Gastrocnemius medialis (tissue), 4 donors: ENCODE data around the gene CNTN4. TPM values are rescaled to one million over a fixed set of nuclear protein-coding genes. Genes with fewer than 3 reads are reported as not detected.

Experiments
- ATAC-seq, 2 donors: fragments of 150-250 bp; one replicate each; pipeline ENCODE4 v1.9.1; 2016
- DNase-seq, 2 donors: peaks; one replicate each; pipeline ENCODE4 v3.0.0-alpha.2; 2019
- H3K27ac ChIP-seq, 4 donors: fragments of 200-600 bp; sonication (generic); 1 replicate in 1 of 4; 2 replicates in 3 of 4; pipeline ENCODE4 v1.5.1; 2016 to 2018; ENCODE audit warnings: mild to moderate bottlenecking in 2 of 4, moderate library complexity in 1 of 4
- H3K27me3 ChIP-seq, 3 donors: fragments of 200-600 bp; sonication (generic) in 2 of 3; 1 replicate in 1 of 3; 2 replicates in 2 of 3; pipeline versions ENCODE4 v1.5.1 to v1.6.0; 2016 to 2019; ENCODE audit warnings: mild to moderate bottlenecking in 1 of 3, moderate library complexity in 1 of 3
- H3K36me3 ChIP-seq, 2 donors: fragments of 200-600 bp; sonication (generic) in 1 of 2; one replicate each; pipeline ENCODE4 v1.5.1; 2017 to 2018
- H3K4me1 ChIP-seq, 2 donors: fragments of 200-600 bp; sonication (generic) in 1 of 2; one replicate each; pipeline ENCODE4 v1.5.1; 2016 to 2017; ENCODE audit warnings: mild to moderate bottlenecking in 2 of 2
- H3K4me3 ChIP-seq, 4 donors: fragments of 200-600 bp; sonication (generic) in 3 of 4; 1 replicate in 1 of 4; 2 replicates in 3 of 4; pipeline ENCODE4 v1.5.1; 2016 to 2019; ENCODE audit warnings: mild to moderate bottlenecking in 2 of 4
- H3K9me3 ChIP-seq, 3 donors: fragments of 200-600 bp; sonication (generic) in 2 of 3; 1 replicate in 1 of 3; 2 replicates in 2 of 3; pipeline ENCODE4 v1.5.1; 2016 to 2019
- POLR2A ChIP-seq, 2 donors: fragments of 450-650 bp; IDR thresholded peaks; one replicate each; pipeline ENCODE4 v1.6.1; 2017; ENCODE audit warnings: antibody characterized with exemption in 2 of 2, mild to moderate bottlenecking in 2 of 2, moderate library complexity in 2 of 2
- in situ Hi-C, 4 donors: fragments of 200-750 bp; cut with MboI; loops; one replicate each; pipeline versions ENCODE4 v1.15.0 to v1.8.0; 2017; ENCODE audit warnings: low sequenced_read_pairs in 4 of 4
- intact Hi-C: fragments of 100-400 bp; cut with DNase I; formaldehyde crosslinking; loops from one replicate; pipeline ENCODE4 v1.15.1; 2023; ENCODE audit warnings: low total_unique reads
- total RNA-seq, 4 donors: library from RNA; depleted of rRNA; stranded (reverse); fragments of >200 nt; gene quantifications; one replicate each; pipeline versions ENCODE4 v1.1.0 to v1.2.3, GENCODE V29; 2016
- TF ChIP-seq, protein P1 (sequence below), 5 experiments: fragments of 450-650 bp in 3 of 5; fragments of 200-600 bp in 2 of 5; sonication (generic) in 2 of 5; IDR thresholded peaks in 4 of 5; conservative IDR thresholded peaks in 1 of 5; 1 replicate in 4 of 5; 2 replicates in 1 of 5; pipeline ENCODE4 v1.5.1; 2016 to 2019; ENCODE audit warnings: antibody characterized with exemption in 5 of 5, mild to moderate bottlenecking in 3 of 5, moderate library complexity in 3 of 5

Gene CNTN4
- total RNA-seq, 4 donors from 2014 or later: 0.51 to 1.9 (median 1.4) TPM

DNA sequence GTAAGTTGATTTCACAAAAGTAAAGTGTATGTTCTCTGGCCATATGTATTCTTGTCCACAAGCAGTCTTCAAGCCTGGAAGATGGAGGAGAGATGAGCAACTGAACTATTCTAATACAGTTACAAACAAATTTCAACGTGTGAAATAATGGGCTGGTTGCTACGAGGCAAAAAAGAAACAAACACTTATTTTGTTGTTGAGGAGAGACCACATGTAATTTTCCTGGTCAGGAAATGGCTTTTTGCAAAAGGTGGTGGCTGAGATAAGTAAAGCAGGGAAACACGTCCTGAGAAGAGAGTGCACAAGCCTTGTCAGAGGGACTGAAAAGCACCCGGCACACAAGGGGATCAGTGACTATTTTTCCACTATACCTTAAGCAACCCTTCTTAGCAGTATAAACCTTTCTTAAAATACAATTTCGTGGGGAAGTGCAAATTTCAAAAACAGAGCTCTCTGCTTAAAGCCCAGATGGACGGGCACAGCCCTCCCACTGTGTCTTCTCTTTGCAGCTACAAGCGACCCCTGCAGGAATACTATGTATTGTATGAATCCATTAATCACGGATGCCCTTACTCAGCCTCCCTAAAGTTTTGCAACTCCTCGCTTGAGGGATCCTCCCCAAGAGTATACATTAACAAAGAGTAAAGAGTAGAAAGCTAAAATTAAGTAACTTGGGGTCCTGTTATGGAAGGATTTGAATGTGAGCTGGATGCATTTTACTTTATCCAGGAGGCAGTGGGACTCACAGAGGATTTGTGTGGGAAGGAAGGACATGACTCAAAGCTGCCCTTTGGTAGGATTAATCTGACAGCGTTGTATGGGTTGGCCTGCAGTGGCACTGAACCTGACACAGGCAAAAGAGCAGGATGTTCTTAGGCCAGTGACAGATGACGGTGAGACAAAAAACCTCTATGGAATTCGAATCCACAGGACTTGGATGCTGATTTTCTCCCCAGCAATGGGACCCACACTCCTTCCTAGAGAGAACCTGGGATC is 757.8 kb downstream of the CNTN4 start:
- no peak overlapping the region for H3K27ac ChIP-seq
- H3K36me3 ChIP-seq: no peaks in the 10 kb centered on the region
- TF ChIP-seq, protein P1, sequence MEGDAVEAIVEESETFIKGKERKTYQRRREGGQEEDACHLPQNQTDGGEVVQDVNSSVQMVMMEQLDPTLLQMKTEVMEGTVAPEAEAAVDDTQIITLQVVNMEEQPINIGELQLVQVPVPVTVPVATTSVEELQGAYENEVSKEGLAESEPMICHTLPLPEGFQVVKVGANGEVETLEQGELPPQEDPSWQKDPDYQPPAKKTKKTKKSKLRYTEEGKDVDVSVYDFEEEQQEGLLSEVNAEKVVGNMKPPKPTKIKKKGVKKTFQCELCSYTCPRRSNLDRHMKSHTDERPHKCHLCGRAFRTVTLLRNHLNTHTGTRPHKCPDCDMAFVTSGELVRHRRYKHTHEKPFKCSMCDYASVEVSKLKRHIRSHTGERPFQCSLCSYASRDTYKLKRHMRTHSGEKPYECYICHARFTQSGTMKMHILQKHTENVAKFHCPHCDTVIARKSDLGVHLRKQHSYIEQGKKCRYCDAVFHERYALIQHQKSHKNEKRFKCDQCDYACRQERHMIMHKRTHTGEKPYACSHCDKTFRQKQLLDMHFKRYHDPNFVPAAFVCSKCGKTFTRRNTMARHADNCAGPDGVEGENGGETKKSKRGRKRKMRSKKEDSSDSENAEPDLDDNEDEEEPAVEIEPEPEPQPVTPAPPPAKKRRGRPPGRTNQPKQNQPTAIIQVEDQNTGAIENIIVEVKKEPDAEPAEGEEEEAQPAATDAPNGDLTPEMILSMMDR (IDR thresholded peaks at IDR 0.05 in 4 of 5, conservative IDR thresholded peaks at IDR 0.05 in 1 of 5): no peak
- no peak for TF ChIP-seq POLR2A (IDR thresholded peaks at IDR 0.05)
- H3K4me3 ChIP-seq: no peak overlapping the region
- DNase-seq (no peak), ATAC-seq (no peak)
- intact Hi-C loops (no loop called here), in situ Hi-C loops (no loop called here)
- no peaks in the 10 kb centered on the region for H3K4me1 ChIP-seq
- no peaks in the 10 kb centered on the region for H3K27me3 ChIP-seq
- H3K9me3 ChIP-seq: no peaks in the 10 kb centered on the region

DNA sequence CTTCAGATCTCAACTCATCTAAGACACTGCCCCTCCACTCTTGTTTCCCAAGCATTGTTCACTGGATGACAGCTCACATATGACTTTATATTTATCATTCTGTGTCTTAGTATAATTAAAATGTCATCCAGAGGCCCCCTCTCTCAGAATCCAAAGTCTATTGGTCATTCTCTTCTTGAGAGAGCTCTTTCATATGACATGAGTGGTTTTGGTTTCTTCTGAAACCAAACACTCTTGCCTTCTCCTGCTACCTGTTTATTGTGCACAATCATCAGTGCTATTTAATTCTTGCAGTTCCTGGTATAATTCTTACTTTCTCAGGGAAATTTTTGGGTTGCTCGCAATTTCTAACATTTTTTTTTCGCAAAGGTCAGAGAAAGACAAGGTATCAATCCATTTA is 762.0 kb downstream of the CNTN4 start:
- TF ChIP-seq, protein P1 (IDR thresholded peaks at IDR 0.05 in 4 of 5, conservative IDR thresholded peaks at IDR 0.05 in 1 of 5): no peak
- no peak for TF ChIP-seq POLR2A (IDR thresholded peaks at IDR 0.05)
- Histone ChIP-seq H3K4me3 (no peak overlapping the region), H3K36me3 (no peaks in the 10 kb centered on the region), H3K9me3 (no peaks in the 10 kb centered on the region), H3K27me3 (no peaks in the 10 kb centered on the region), H3K27ac (no peak overlapping the region), H3K4me1 (no peaks in the 10 kb centered on the region)
- in situ Hi-C loops: no loop called here
- ATAC-seq (no peak), DNase-seq (no peak)
- intact Hi-C loops: no loop called here

DNA sequence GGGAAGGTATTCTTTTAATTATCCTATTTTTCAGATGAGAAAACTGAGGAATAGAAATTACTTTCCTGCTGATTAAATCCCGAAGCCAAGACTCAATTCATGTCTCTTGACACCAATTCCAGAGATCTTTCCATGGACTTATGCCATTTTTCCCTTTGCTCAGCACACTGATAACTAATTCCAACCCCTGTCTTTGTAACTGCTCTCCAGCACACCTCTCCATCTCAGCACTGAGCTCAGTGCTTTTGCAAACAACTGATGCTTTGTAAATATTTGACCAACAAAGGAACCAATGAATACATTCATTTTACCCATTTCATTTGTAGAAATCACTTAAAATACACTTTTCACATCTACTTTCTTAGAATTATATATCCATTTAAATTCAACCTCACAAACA is 762.5 kb downstream of the CNTN4 start:
- H3K36me3 ChIP-seq: no peaks in the 10 kb centered on the region
- in situ Hi-C loops (no loop called here), intact Hi-C loops (no loop called here)
- H3K4me1 ChIP-seq: no peaks in the 10 kb centered on the region
- no peak overlapping the region for H3K27ac ChIP-seq
- ATAC-seq: no peak
- TF ChIP-seq POLR2A (IDR thresholded peaks at IDR 0.05): no peak
- TF ChIP-seq, protein P1 (IDR thresholded peaks at IDR 0.05 in 4 of 5, conservative IDR thresholded peaks at IDR 0.05 in 1 of 5): no peak
- no peak for DNase-seq
- H3K9me3 ChIP-seq: no peaks in the 10 kb centered on the region
- no peaks in the 10 kb centered on the region for H3K27me3 ChIP-seq
- H3K4me3 ChIP-seq: no peak overlapping the region

DNA sequence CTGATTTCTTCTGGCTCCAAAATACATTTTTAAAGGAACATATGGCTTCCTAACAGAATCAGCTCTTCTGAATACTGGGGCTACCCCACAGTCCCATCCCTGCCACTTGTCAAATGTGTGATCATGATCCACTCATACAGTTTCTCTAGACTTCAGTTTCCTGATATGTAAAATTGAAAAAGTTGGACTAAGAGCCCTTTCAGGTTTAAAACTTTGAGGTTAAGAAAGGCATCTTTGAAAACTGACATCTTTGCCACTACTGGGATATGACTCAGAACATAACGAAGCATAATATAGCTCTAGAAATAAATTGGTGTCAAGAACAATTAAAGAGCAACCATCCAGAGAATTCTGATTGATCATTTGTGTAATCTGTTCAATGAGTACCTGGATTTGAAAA is 763.3 kb downstream of the CNTN4 start:
- Histone ChIP-seq H3K27ac (no peak overlapping the region), H3K9me3 (no peaks in the 10 kb centered on the region), H3K4me1 (no peaks in the 10 kb centered on the region), H3K4me3 (no peak overlapping the region), H3K27me3 (no peaks in the 10 kb centered on the region), H3K36me3 (no peaks in the 10 kb centered on the region)
- ATAC-seq (no peak), DNase-seq (no peak)
- in situ Hi-C loops (no loop called here), intact Hi-C loops (no loop called here)
- TF ChIP-seq, protein P1 (IDR thresholded peaks at IDR 0.05 in 4 of 5, conservative IDR thresholded peaks at IDR 0.05 in 1 of 5): no peak
- no peak for TF ChIP-seq POLR2A (IDR thresholded peaks at IDR 0.05)
